DND-41 (cell line): Measurements from ENCODE around the gene TGM3.

ENCODE experiments used
- EZH2 ChIP-seq: IDR thresholded peaks from 3 replicates; pipeline ENCODE4 v1.6.1; 2012; ENCODE audit warnings: borderline replicate concordance, low read depth, mild to moderate bottlenecking, moderate library complexity, low read length, inconsistent platforms; ENCODE audit not compliant: severe bottlenecking
- TF ChIP-seq, protein P1 (sequence below): IDR thresholded peaks from 2 replicates; pipeline ENCODE4 v1.5.1; 2012; ENCODE audit warnings: borderline replicate concordance, low read length, moderate library complexity, mild to moderate bottlenecking; ENCODE audit not compliant: poor library complexity, severe bottlenecking; ENCODE audit errors: extremely low read depth

GRCh38 chr20:2280082-2280481 lies 15.7 kb upstream of the TGM3 start:
- TF ChIP-seq, protein P1, sequence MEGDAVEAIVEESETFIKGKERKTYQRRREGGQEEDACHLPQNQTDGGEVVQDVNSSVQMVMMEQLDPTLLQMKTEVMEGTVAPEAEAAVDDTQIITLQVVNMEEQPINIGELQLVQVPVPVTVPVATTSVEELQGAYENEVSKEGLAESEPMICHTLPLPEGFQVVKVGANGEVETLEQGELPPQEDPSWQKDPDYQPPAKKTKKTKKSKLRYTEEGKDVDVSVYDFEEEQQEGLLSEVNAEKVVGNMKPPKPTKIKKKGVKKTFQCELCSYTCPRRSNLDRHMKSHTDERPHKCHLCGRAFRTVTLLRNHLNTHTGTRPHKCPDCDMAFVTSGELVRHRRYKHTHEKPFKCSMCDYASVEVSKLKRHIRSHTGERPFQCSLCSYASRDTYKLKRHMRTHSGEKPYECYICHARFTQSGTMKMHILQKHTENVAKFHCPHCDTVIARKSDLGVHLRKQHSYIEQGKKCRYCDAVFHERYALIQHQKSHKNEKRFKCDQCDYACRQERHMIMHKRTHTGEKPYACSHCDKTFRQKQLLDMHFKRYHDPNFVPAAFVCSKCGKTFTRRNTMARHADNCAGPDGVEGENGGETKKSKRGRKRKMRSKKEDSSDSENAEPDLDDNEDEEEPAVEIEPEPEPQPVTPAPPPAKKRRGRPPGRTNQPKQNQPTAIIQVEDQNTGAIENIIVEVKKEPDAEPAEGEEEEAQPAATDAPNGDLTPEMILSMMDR, result no peak
- no peak for TF ChIP-seq EZH2
